GM21825 (cell line): Measurements from ENCODE around the gene TNFRSF8.

ENCODE experiments used
- ATAC-seq: cut with Tn5 transposase; IDR thresholded peaks from one replicate; pipeline ENCODE4 v1.9.1; 2021; ENCODE audit warnings: mild to moderate bottlenecking, moderate library complexity; ENCODE audit not compliant: unreplicated experiment

The TNFRSF8 gene

GRCh38 chr1:12185918-12186678 is 123.0 kb downstream of the TNFRSF8 start:
- ATAC-seq = no peak

GRCh38 chr1:12186679-12186985 is 123.5 kb downstream of the TNFRSF8 start:
- ATAC-seq = no peak

GRCh38 chr1:12188115-12188514 is 125.0 kb downstream of the TNFRSF8 start:
- ATAC-seq = no peak

GRCh38 chr1:12188657-12189327 is 125.7 kb downstream of the TNFRSF8 start:
- no peak for ATAC-seq

- ATAC-seq = no peak
Measured at GRCh38 chr1:12189328-12189682, 126.2 kb downstream of the TNFRSF8 start.

- no peak for ATAC-seq
Measured at GRCh38 chr1:12191242-12192032, 128.3 kb downstream of the TNFRSF8 start.
